Measurements from ENCODE around the gene DNAI1.

Gene DNAI1

DNA sequence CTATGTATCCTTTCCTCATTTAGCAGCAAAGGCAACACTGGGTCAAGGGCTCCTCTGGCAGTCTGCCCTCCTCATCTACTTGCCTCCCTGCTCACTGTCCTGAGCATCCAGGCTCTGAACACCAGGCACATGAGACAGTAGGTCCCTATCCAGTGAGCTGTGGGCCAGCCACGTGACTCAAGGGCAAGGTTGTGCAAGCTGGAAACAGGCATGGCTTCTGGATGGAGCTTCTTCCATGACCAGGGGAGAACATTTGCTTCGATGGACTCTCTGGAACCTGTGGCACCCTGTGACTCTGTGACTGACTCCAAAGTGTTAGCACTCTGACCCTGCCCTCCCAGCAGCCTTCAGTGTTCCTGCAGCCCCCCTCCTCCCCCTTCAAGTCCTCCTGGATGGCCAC lies 33.0 kb downstream of the DNAI1 start:
- TF ChIP-seq POLR2A (IDR thresholded peaks at IDR 0.05; ENCODE audit: low read depth, low read length) = no peak
- no peak for DNase-seq (ENCODE audit: insufficient read length, low spot score)
- no peak for FAIRE-seq

- FAIRE-seq = no peak
- no peak for DNase-seq (ENCODE audit: insufficient read length, low spot score)
- TF ChIP-seq POLR2A (IDR thresholded peaks at IDR 0.05; ENCODE audit: low read depth, low read length) = no peak
Measured at GRCh38 chr9:34492051-34492450, 33.4 kb downstream of the DNAI1 start.

DNA sequence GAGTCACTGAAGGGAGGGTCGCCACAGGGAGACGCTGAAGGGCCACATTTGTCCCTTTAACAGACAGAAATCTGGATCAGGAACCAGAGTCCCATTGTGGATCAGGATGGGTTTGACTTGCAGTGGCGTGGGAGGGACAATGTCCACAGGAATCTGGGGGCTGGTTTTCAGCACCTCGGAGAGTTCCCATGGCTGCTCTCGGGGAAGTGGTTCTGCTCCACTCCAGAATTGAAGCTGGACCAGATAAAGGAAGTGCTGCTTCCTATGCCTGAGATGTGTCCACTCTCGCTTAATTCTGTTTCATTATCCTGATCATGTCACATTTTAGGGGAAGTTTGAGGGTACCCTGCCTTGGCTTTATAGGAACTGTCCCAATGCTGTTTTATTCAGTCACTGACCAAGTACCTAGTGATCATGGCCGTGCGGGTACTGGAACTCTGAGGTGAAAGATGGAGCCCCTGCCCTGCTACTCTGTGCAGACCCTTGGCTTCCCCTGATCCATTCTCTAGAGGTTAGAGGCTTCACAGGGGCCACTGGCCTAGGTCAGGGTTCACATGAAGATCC lies 35.4 kb downstream of the DNAI1 start:
- FAIRE-seq = no peak
- peak; percentile 33 for DNase-seq (ENCODE audit: insufficient read length, low spot score)
- TF ChIP-seq POLR2A (IDR thresholded peaks at IDR 0.05; ENCODE audit: low read depth, low read length) = no peak

DNA sequence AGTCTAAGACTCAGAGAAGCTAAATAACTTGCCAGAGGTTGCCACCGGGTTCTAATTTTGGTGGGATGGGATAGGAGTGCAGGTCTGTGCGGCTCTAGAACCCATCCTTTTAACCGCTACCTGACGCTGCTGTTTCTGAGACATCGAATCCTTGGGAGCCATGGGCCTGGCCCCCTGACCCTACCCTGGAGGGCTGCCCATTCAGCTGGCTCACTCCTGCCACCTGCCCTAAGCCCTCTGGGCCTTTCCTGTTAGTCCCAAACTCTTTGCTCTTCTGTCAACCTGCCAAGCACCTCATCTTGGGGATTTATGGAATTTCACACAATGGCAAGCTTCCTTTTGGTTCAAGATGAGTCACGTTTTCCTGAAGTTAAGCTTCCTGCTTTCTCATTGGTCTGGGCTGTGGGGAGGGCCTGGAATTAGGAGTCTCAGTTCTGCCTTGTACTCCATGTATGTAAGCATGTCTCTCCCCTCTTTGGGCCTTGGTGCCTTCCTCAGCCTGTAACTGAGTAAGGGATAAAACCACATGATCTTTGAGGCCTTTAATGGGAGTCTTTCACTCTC lies 37.6 kb downstream of the DNAI1 start:
- TF ChIP-seq POLR2A (IDR thresholded peaks at IDR 0.05; ENCODE audit: low read depth, low read length) = no peak
- no peak for FAIRE-seq
- no peak for DNase-seq (ENCODE audit: insufficient read length, low spot score)

GRCh38 chr9:34498553-34498952 lies 39.9 kb downstream of the DNAI1 start:
- TF ChIP-seq POLR2A (IDR thresholded peaks at IDR 0.05; ENCODE audit: low read depth, low read length) = no peak
- DNase-seq (ENCODE audit: insufficient read length, low spot score) (no peak), FAIRE-seq (no peak)

DNA sequence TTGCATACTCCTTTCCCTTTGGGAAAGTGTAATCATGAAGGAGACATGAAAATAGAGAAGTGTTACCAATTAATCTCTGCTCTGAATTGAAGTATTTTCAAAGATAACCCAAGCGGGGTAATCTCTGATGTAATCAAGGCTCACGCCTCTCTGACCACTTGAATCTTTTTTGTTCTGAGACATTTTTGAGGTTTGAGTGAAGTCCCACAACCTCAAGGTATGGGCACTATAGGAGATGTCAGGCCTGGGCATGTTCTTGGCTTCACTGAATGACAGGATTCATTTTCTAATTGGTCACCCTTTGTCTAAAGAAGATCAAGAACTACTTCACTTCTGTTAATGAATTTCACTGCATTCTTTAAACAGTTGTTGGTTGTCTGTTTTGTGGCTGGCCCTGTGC lies 40.5 kb downstream of the DNAI1 start:
- DNase-seq (ENCODE audit: insufficient read length, low spot score) (no peak), FAIRE-seq (no peak)

GRCh38 chr9:34500623-34501267 lies 42.1 kb downstream of the DNAI1 start:
- DNase-seq (ENCODE audit: insufficient read length, low spot score) (peak; percentile 33), FAIRE-seq (no peak)
- no peak for TF ChIP-seq POLR2A (IDR thresholded peaks at IDR 0.05; ENCODE audit: low read depth, low read length)

More for the DNA sequence above, 40.5 kb downstream of the DNAI1 start:
- TF ChIP-seq POLR2A (IDR thresholded peaks at IDR 0.05; ENCODE audit: low read depth, low read length) = no peak

DNA sequence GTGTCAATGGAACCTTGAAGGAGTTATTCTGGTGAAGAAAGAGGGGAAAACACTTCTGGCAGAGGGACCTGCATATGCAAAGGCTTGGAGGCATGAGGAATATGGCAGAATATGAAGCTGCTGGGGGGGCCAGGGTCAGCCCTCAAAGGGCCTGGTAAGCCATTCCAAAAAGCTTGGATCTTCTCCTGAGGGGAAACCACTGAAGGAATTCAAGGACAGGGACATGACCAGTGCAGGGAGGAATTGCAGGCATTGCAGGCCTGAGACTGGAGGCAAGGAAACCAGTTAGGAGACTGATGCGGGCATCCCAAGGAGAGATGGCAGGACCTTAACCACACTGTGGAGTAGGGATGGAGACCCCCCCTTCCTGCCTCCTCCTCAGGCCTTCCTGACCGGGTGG lies 42.8 kb downstream of the DNAI1 start:
- DNase-seq (ENCODE audit: insufficient read length, low spot score) (no peak), FAIRE-seq (no peak)
- no peak for TF ChIP-seq POLR2A (IDR thresholded peaks at IDR 0.05; ENCODE audit: low read depth, low read length)

GRCh38 chr9:34501889-34502425 lies 43.4 kb downstream of the DNAI1 start:
- TF ChIP-seq POLR2A (IDR thresholded peaks at IDR 0.05; ENCODE audit: low read depth, low read length) = no peak
- DNase-seq (ENCODE audit: insufficient read length, low spot score) (no peak), FAIRE-seq (no peak)

DNA sequence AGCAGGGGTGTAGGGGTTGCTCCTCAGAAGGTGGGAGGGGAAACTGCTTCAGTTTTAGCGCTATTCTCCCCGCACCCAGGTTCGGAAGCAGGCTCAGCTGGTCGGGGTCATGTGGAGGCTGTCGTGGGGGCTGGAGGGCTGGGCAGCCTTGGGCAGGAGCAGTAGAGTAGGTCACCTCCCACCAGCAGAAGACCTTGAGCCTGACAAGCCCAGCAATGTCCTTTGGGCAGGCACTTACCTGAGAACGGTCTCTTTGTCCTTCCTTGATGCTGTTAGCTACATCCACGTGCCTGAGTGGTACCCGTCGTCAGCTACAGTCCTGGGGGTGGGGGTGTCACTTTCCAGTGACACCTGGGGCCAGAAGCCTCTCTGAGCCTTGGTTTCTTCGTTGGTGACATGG lies 43.9 kb downstream of the DNAI1 start:
- FAIRE-seq = no peak
- TF ChIP-seq POLR2A (IDR thresholded peaks at IDR 0.05; ENCODE audit: low read depth, low read length) = no peak
- no peak for DNase-seq (ENCODE audit: insufficient read length, low spot score)

GRCh38 chr9:34502891-34503290 lies 44.3 kb downstream of the DNAI1 start:
- FAIRE-seq (no peak), DNase-seq (ENCODE audit: insufficient read length, low spot score) (no peak)
- no peak for TF ChIP-seq POLR2A (IDR thresholded peaks at IDR 0.05; ENCODE audit: low read depth, low read length)

DNA sequence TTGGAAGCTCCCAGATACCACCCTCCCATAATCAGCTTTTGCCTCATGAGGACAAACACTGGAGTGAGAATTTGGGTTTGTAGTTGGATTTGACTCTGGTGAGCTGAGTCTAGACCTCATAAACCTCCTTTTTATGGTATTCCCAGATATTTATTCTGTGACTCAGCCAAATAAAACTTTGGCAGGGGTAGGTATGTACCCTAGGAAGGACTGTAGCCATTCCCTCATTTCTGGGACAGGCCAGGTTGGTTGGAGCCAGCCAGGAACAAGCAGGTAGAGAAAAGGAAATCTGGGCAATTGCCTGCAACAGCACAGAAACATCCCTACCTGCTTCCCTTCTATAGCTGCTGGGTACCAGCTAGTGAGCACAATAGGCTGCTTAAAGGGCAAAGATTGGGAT lies 44.8 kb downstream of the DNAI1 start:
- TF ChIP-seq POLR2A (IDR thresholded peaks at IDR 0.05; ENCODE audit: low read depth, low read length) = no peak
- FAIRE-seq (no peak), DNase-seq (ENCODE audit: insufficient read length, low spot score) (no peak)

GRCh38 chr9:34505370-34506120 lies 46.9 kb downstream of the DNAI1 start:
- no peak for DNase-seq (ENCODE audit: insufficient read length, low spot score)
- no peak for FAIRE-seq
- TF ChIP-seq POLR2A (IDR thresholded peaks at IDR 0.05; ENCODE audit: low read depth, low read length) = no peak

DNA sequence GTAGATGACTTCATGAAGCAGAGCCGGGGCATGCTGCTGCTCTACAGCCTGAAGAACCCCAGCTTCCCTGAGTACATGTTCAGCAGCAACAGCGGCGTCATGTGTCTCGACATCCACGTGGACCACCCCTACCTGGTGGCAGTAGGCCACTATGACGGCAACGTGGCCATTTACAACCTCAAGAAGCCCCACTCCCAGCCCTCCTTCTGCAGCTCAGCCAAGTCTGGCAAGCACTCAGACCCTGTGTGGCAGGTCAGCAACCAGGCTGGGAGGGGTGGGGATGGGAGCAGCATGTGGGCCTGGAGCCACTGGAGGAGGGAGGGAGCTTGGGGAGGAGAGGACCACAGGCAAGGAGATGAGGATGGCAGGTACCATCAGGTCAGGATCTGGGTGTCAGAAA lies 48.0 kb downstream of the DNAI1 start:
- no peak for FAIRE-seq
- DNase-seq (ENCODE audit: insufficient read length, low spot score) = no peak
- no peak for TF ChIP-seq POLR2A (IDR thresholded peaks at IDR 0.05; ENCODE audit: low read depth, low read length)

Measured in H54 (cell line).